Mesenchymal stem cell (in vitro differentiated cells and primary cell): ENCODE results near the gene HTR3B.
A peak's percentile ranks its signal among the peaks of the same experiment; 100 is the strongest.

Experiments
- DNase-seq: peaks from one replicate; pipeline ENCODE4 v3.0.0-alpha.2; 2013
- H2AFZ ChIP-seq: one replicate; pipeline ENCODE4 v1.6.1; 2013; ENCODE audit warnings: low read depth, mild to moderate bottlenecking, control low read depth, inconsistent platforms, low read length, moderate library complexity
- H2AK5ac ChIP-seq: 2 replicates; pipeline ENCODE4 v1.6.1; 2013; ENCODE audit warnings: low read length, moderate library complexity, mild to moderate bottlenecking, inconsistent platforms; ENCODE audit not compliant: severe bottlenecking
- H2BK120ac ChIP-seq: one replicate; pipeline ENCODE4 v1.6.1; 2013; ENCODE audit warnings: low read depth, mild to moderate bottlenecking, inconsistent platforms, low read length, moderate library complexity
- H2BK12ac ChIP-seq, 2 experiments: one replicate each; pipeline ENCODE4 v1.6.1; 2013; ENCODE audit warnings: inconsistent platforms in 2 of 2, low read length in 2 of 2, mild to moderate bottlenecking in 2 of 2, moderate library complexity in 2 of 2, control low read depth in 1 of 2
- H2BK15ac ChIP-seq: one replicate; pipeline ENCODE4 v1.6.1; 2013; ENCODE audit warnings: mild to moderate bottlenecking, low read depth, inconsistent platforms; ENCODE audit not compliant: poor library complexity, severe bottlenecking
- H2BK5ac ChIP-seq: 2 replicates; pipeline ENCODE4 v1.6.1; 2013; ENCODE audit warnings: low read depth, mild to moderate bottlenecking, low read length, control low read depth, inconsistent platforms; ENCODE audit not compliant: poor library complexity, severe bottlenecking
- H3K14ac ChIP-seq, 2 experiments: one replicate each; pipeline ENCODE4 v1.6.1; 2013; ENCODE audit warnings: inconsistent platforms in 2 of 2, low read length in 2 of 2, control low read depth in 1 of 2, mild to moderate bottlenecking in 1 of 2, moderate library complexity in 1 of 2
- H3K18ac ChIP-seq, 2 experiments: one replicate each; pipeline ENCODE4 v1.6.1; 2013; ENCODE audit warnings: inconsistent platforms in 2 of 2, low read length in 2 of 2, control low read depth in 1 of 2, low read depth in 1 of 2, mild to moderate bottlenecking in 1 of 2
- H3K23ac ChIP-seq, 2 experiments: one replicate each; pipeline ENCODE4 v1.6.1; 2013; ENCODE audit warnings: inconsistent platforms in 2 of 2, low read length in 2 of 2, mild to moderate bottlenecking in 2 of 2, moderate library complexity in 2 of 2, control low read depth in 1 of 2
- H3K27ac ChIP-seq: 2 replicates; pipeline ENCODE4 v1.5.1; 2013; ENCODE audit warnings: mild to moderate bottlenecking, moderate library complexity, low read length, control low read depth, inconsistent platforms; ENCODE audit not compliant: poor library complexity, severe bottlenecking
- H3K27me3 ChIP-seq, 2 experiments: 2 replicates each; pipeline versions ENCODE4 v1.6.1 to v1.7.0; 2013; ENCODE audit warnings: low read length in 2 of 2, mild to moderate bottlenecking in 2 of 2, moderate library complexity in 2 of 2, control low read depth in 1 of 2, inconsistent platforms in 1 of 2; ENCODE audit not compliant: control insufficient read depth in 1 of 2, insufficient read depth in 1 of 2
- H3K36me3 ChIP-seq, 2 experiments: 2 replicates each; pipeline versions ENCODE4 v1.6.1 to v1.7.0; 2013; ENCODE audit warnings: low read length in 2 of 2, control low read depth in 1 of 2, inconsistent platforms in 1 of 2, low read depth in 1 of 2, mild to moderate bottlenecking in 1 of 2; ENCODE audit not compliant: insufficient read depth in 2 of 2, control insufficient read depth in 1 of 2
- H3K4ac ChIP-seq, 2 experiments: one replicate each; pipeline ENCODE4 v1.6.1; 2013; ENCODE audit warnings: inconsistent platforms in 2 of 2, low read length in 2 of 2, mild to moderate bottlenecking in 2 of 2, moderate library complexity in 2 of 2, control low read depth in 1 of 2, low read depth in 1 of 2
- H3K4me1 ChIP-seq: 2 replicates; pipeline ENCODE4 v1.6.1; 2013; ENCODE audit warnings: low read depth, low read length, control low read depth; ENCODE audit not compliant: control insufficient read depth, insufficient read depth
- H3K4me2 ChIP-seq: 2 replicates; pipeline ENCODE4 v1.6.1; 2013; ENCODE audit warnings: low read length, mild to moderate bottlenecking, inconsistent platforms; ENCODE audit not compliant: poor library complexity, severe bottlenecking
- H3K4me3 ChIP-seq, 2 experiments: 2 replicates each; pipeline versions ENCODE4 v1.5.1 to v1.7.0; 2013; ENCODE audit warnings: low read length in 2 of 2, mild to moderate bottlenecking in 2 of 2, control low read depth in 1 of 2, low read depth in 1 of 2; ENCODE audit not compliant: insufficient read depth in 1 of 2
- H3K79me1 ChIP-seq: replicated peaks from 2 replicates; pipeline ENCODE4 v1.6.1; 2013; ENCODE audit warnings: mild to moderate bottlenecking, control low read depth, low read length, inconsistent platforms; ENCODE audit not compliant: poor library complexity, severe bottlenecking
- H3K9ac ChIP-seq: 2 replicates; pipeline ENCODE4 v1.7.0; 2013; ENCODE audit warnings: mild to moderate bottlenecking, low read length, moderate library complexity
- H3K9me3 ChIP-seq: 2 replicates; pipeline ENCODE4 v1.7.0; 2013; ENCODE audit warnings: mild to moderate bottlenecking, low read length; ENCODE audit not compliant: control insufficient read depth
- H4K8ac ChIP-seq: one replicate; pipeline ENCODE4 v1.6.1; 2013; ENCODE audit warnings: inconsistent platforms, mild to moderate bottlenecking, low read length, moderate library complexity
- H4K91ac ChIP-seq: one replicate; pipeline ENCODE4 v1.6.1; 2013; ENCODE audit warnings: mild to moderate bottlenecking, low read length, inconsistent platforms
- WGBS: methylation state at CpG from one replicate; pipeline ENCODE4 v1.1.7; 2013; ENCODE audit warnings: mixed read lengths; 5-methylcytosine and 5-hydroxymethylcytosine counted together

The HTR3B gene

DNA sequence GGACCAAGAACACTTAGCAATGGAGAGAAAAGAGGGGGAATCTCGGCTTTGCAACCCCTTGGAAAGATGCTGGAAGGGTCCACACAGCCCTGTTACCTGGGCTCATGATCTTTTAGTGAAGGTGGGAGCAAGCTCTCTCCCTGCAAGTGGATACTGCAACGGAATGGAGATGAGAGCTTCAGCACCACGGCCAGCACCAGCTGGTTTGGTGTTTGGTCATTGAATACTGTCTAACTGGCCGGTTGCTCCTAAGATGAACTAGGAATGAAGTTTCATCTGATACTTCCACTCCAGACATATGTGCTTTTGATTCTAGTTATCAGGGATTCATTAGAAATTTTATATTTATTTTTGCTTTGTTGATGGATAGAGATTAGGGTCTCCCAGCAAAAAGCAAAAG is 86.6 kb downstream of the HTR3B start:
- Histone ChIP-seq H3K4me2 (no peak overlapping the region), H3K4me1 (no peaks in the 10 kb centered on the region), H3K79me1 (no peaks in the 10 kb centered on the region), H4K91ac (no peak overlapping the region), H3K4me3 (no peak overlapping the region), H3K27ac (no peak overlapping the region), H3K36me3 (no peaks in the 10 kb centered on the region), H3K9ac (no peak overlapping the region), H2BK15ac (no peak overlapping the region), H3K4ac (no peak overlapping the region), H2AK5ac (no peak overlapping the region), H3K14ac (no peak overlapping the region), H3K23ac (no peak overlapping the region), H3K18ac (no peak overlapping the region), H2AFZ (no peak overlapping the region), H2BK120ac (no peak overlapping the region), H2BK12ac (no peak overlapping the region), H3K9me3 (no peaks in the 10 kb centered on the region), H3K27me3 (peaks cover 31 to 49% of the 10 kb centered on the region in 2 experiments), H2BK5ac (no peak overlapping the region), H4K8ac (no peak overlapping the region)
- 14% methylated on average over 3 of the region's 4 CpGs for WGBS
- DNase-seq, result peak; percentile 52

DNA sequence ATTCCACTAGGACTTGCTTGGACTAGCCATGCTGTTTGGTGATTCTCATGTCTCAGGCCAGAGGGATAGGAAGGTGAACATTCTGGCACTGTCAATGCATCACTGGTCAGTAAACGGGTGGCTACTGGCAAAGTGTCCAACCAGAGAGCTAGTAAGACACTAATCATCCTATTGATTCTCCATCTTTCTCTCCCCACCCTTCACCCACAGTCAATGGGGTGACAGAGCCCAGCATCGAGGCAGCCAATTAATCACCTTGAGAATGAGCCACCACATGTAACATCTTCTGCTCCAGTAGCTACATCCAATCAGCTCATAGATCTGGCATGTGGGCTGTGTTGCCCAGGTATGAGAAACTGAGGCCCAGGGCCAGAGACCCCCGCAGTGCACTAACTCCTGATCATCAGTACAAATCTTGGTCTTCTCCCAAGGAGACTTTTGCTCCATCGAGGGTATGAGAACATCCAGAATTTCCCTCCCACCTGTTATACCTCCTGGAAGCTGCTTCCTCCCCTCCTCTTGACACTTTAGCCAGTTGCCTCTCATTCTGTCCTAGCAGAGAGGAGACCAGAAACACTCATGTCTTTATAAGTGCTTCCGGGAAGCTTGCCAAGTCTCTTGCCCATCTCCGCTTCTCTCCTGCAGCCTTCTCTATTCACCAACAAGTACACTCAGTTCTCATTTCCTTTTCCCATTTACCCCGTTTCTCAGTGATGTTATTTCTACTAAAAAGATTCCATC is 87.3 kb downstream of the HTR3B start:
- Histone ChIP-seq H3K4me2 (no peak overlapping the region), H3K4me3 (no peak overlapping the region), H4K91ac (no peak overlapping the region), H3K23ac (no peak overlapping the region), H3K79me1 (no peaks in the 10 kb centered on the region), H3K4ac (no peak overlapping the region), H3K18ac (no peak overlapping the region), H4K8ac (no peak overlapping the region), H3K9me3 (no peaks in the 10 kb centered on the region), H3K36me3 (no peaks in the 10 kb centered on the region), H3K14ac (no peak overlapping the region), H2BK5ac (no peak overlapping the region), H2AK5ac (no peak overlapping the region), H3K27ac (no peak overlapping the region), H3K27me3 (peaks cover 31 to 52% of the 10 kb centered on the region in 2 experiments), H3K9ac (no peak overlapping the region), H3K4me1 (no peaks in the 10 kb centered on the region), H2BK15ac (no peak overlapping the region), H2AFZ (no peak overlapping the region), H2BK120ac (no peak overlapping the region), H2BK12ac (no peak overlapping the region)
- DNase-seq, result peak; percentile 36
- 62% methylated on average over 7 of the region's 7 CpGs for WGBS

DNA sequence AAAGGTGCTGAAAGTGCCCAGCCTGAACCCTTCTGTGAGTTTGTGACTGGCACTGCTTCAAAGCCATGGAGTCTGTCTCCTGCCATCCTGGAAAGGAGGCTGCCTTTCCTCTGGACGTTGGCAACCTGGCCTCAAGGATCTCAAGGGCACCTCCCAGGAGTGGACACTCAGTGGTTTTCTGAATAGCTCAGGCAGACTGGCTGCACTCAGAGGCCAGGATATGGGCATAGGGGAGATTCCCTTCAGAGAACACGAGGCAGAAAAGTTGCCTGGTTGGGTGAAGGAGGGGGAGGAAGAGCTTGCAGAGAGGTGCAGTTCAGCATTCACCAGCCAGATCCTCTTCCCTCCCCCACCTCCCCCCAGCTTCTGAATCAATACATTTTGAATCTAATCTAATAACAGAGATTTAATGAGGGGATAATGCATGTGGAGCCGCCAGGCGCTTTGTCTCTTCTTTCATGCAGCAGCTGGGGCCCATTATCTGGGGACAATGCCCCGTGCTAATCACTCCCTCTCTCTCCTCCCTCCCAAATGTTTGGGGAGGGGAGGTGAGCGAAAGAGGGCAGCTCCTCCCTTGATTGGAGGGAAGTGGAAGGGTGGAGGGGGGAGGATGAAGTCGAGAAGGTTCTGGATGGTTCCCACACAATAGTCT is 88.0 kb downstream of the HTR3B start:
- H4K91ac ChIP-seq, result no peak overlapping the region
- no peak overlapping the region for H3K27ac ChIP-seq
- no peak overlapping the region for H3K23ac ChIP-seq
- H3K18ac ChIP-seq, result no peak overlapping the region
- no peak overlapping the region for H2AFZ ChIP-seq
- H4K8ac ChIP-seq, result no peak overlapping the region
- no peak overlapping the region for H2BK12ac ChIP-seq
- no peak overlapping the region for H3K4me2 ChIP-seq
- 26% methylated on average over 3 of the region's 7 CpGs for WGBS
- H3K27me3 ChIP-seq, result peaks cover 31 to 59% of the 10 kb centered on the region in 2 experiments
- H2BK5ac ChIP-seq, result no peak overlapping the region
- no peak for DNase-seq
- H3K79me1 ChIP-seq, result no peaks in the 10 kb centered on the region
- H3K36me3 ChIP-seq, result no peaks in the 10 kb centered on the region
- no peaks in the 10 kb centered on the region for H3K9me3 ChIP-seq
- H3K4me3 ChIP-seq, result no peak overlapping the region
- H2BK15ac ChIP-seq, result no peak overlapping the region
- no peak overlapping the region for H3K4ac ChIP-seq
- no peaks in the 10 kb centered on the region for H3K4me1 ChIP-seq
- H3K14ac ChIP-seq, result no peak overlapping the region
- no peak overlapping the region for H2BK120ac ChIP-seq
- no peak overlapping the region for H2AK5ac ChIP-seq
- H3K9ac ChIP-seq, result no peak overlapping the region

DNA sequence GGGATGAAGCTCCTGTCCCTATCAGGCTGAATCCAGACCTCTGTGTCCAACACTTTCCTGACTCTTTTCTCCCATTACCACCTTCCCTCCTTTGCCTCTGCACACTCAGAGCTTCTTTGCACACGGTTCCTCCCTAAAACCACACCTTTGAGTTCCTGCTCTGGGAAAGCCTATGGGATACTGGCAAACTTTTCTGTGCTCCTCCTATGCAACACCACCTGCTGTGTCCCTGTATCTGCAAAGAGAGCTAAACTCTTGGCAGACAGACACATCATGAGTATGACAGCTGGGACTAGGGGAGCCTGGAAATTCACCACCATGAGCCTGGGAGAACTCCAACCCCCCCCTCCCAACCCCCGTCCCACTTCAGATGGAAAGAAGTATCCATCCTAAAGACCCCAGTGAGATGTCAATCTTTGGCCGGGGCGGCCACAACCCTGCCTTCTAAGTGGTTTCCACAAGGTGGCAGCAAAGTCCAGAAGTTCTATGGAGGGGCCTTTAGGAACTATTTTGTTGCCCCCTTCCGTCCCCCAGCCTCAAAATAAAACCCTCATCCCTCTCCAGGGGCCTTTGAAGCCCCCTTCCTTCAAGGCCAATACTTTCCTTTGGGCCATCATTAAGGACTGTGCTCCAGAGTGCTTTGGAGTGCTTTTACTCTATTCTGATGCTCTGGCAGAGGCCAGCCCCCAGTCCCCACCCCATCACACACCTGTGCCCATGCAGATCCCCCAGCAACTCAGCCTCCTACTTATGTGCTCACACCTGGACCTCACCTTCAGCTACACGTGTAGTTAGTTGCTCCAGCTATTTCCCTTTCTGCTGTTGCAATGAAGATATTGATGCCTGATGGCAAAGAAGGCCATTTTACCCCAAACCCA is 89.7 kb downstream of the HTR3B start:
- no peak overlapping the region for H2BK5ac ChIP-seq
- peaks cover 37 to 73% of the 10 kb centered on the region in 2 experiments for H3K27me3 ChIP-seq
- H2BK120ac ChIP-seq, result no peak overlapping the region
- DNase-seq, result peak; percentile 8
- H3K4me1 ChIP-seq, result no peaks in the 10 kb centered on the region
- no peak overlapping the region for H3K14ac ChIP-seq
- H2BK15ac ChIP-seq, result no peak overlapping the region
- H2BK12ac ChIP-seq, result no peak overlapping the region
- no peak overlapping the region for H3K4me2 ChIP-seq
- H2AFZ ChIP-seq, result no peak overlapping the region
- H4K8ac ChIP-seq, result no peak overlapping the region
- no peak overlapping the region for H4K91ac ChIP-seq
- no peak overlapping the region for H3K23ac ChIP-seq
- H3K27ac ChIP-seq, result no peak overlapping the region
- no peak overlapping the region for H3K4me3 ChIP-seq
- no peak overlapping the region for H2AK5ac ChIP-seq
- no peaks in the 10 kb centered on the region for H3K9me3 ChIP-seq
- H3K79me1 ChIP-seq, result no peaks in the 10 kb centered on the region
- WGBS, result 1% methylated on average over 6 of the region's 6 CpGs
- H3K36me3 ChIP-seq, result no peaks in the 10 kb centered on the region
- no peak overlapping the region for H3K9ac ChIP-seq
- no peak overlapping the region for H3K4ac ChIP-seq
- no peak overlapping the region for H3K18ac ChIP-seq
